Measurements from ENCODE around the gene ACTL7A. TPM values are rescaled to one million over a fixed set of nuclear protein-coding genes. Genes with fewer than 3 reads are reported as not detected.
"Not testable (repeated sequence)": the region's sequence is repeated elsewhere in the genome, so short reads cannot be mapped to it uniquely, and the experiment has no call there.

Gene ACTL7A
- total RNA-seq, 6 donors from 2014 or later: not detected

GRCh38 chr9:108885643-108886348, 23.7 kb downstream of the ACTL7A start:
- Histone ChIP-seq H3K9me3 (no peaks in the 10 kb centered on the region), H3K36me3 (peaks cover 5 to 64% (median 18%) of the 10 kb centered on the region in 4 donors), H3K4me3 (no peak overlapping the region), H3K27me3 (no peaks in the 10 kb centered on the region), H3K27ac (no peak overlapping the region), H3K4me1 (peaks cover 0 to 8% (median 3%) of the 10 kb centered on the region in 4 donors)
- peak in 1 of 2 donors; percentile 42 for ATAC-seq (ENCODE audit: low FRiP score in 2 of 2)
- 63 to 67% methylated on average over 1 of the region's 1 CpG for WGBS, 2 donors
- peak in 1 of 2 donors; percentile 27 for DNase-seq
- TF ChIP-seq POLR2A (IDR thresholded peaks at IDR 0.05) (no peak), EP300 (IDR thresholded peaks at IDR 0.05) (no peak), POLR2AphosphoS5 (IDR thresholded peaks at IDR 0.05) (no peak)
- TF ChIP-seq, protein P1, sequence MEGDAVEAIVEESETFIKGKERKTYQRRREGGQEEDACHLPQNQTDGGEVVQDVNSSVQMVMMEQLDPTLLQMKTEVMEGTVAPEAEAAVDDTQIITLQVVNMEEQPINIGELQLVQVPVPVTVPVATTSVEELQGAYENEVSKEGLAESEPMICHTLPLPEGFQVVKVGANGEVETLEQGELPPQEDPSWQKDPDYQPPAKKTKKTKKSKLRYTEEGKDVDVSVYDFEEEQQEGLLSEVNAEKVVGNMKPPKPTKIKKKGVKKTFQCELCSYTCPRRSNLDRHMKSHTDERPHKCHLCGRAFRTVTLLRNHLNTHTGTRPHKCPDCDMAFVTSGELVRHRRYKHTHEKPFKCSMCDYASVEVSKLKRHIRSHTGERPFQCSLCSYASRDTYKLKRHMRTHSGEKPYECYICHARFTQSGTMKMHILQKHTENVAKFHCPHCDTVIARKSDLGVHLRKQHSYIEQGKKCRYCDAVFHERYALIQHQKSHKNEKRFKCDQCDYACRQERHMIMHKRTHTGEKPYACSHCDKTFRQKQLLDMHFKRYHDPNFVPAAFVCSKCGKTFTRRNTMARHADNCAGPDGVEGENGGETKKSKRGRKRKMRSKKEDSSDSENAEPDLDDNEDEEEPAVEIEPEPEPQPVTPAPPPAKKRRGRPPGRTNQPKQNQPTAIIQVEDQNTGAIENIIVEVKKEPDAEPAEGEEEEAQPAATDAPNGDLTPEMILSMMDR (IDR thresholded peaks at IDR 0.05): no peak

DNA sequence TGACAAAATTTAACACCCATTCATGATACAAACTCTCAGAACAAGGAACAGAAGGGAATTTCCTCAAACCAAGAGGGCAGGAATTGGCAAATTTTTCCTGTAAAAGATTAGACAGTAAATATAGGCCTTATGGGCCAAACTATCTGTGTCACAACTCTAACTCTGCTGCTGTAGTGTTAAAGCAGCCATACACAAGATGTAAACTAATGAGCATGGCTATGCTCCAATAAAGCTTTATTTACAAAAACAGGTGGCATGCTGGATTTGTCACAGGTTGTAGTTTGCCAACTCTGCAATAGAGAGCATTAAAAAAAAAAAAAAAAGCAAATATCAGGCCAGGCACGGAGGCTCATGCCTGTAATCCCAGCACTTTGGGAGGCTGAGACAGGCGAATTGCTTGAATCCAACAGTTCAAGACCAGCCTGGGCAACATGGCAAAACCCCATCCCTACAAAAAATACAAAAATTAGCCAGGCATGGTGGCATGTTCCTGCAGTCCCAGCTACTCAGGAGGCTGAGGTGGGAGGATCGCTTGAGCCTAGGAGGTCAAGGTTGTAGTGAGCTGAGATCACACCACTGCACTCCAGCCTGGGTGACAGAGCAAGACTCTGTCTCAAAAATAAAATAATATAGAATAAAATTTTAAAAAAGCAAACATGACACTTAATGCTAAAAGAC, 24.7 kb downstream of the ACTL7A start:
- peaks cover 14 to 66% (median 24%) of the 10 kb centered on the region in 4 donors for H3K36me3 ChIP-seq
- not testable (repeated sequence) for H3K27me3 ChIP-seq; H3K4me1 ChIP-seq; H3K9me3 ChIP-seq; DNase-seq; H3K4me3 ChIP-seq; ATAC-seq (ENCODE audit: low FRiP score in 2 of 2); H3K27ac ChIP-seq
- WGBS, 2 donors: 81 to 84% methylated on average over 3 of the region's 3 CpGs

- H3K4me3 ChIP-seq: no peak overlapping the region
- peaks cover 24 to 76% (median 38%) of the 10 kb centered on the region in 4 donors for H3K36me3 ChIP-seq
These were observed 27.6 kb downstream of the ACTL7A start for GRCh38 chr9:108889649-108890067.

DNA sequence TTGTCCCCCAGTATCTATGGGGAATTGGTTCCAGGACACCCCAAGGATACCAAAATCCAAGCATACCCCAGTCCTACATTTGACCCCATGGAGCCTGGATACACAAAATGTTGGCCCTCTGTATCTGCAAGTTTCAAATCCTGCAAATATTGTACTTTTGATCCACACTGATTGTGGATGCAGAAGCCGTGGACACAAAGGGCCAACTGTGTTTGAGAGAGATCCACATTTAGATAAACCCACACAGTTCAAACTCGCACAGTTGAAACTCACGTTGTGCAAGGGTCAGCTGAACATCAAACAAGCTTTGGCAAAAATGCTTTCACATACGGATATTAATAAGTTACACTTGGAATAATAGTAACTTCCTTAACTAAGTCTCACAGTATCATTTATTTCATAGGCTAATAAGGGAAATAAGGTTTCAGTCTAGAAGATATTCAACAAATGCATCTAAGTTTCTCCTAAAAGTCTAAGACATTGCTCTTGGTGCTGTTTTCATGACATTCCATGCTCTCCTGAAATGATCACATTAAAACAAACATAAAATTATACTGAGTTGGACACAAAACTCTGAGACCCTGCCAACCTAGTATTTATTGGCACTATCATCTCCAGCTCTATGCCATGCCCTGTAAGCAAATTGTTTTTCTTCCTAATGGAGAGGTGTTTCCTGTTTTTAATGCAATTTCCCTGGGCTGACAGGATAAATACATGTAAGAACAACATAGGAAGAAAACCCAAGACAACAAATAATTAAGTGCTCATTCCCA, 32.3 kb downstream of the ACTL7A start:
- TF ChIP-seq POLR2AphosphoS5 (IDR thresholded peaks at IDR 0.05) (no peak), POLR2A (IDR thresholded peaks at IDR 0.05) (no peak), EP300 (IDR thresholded peaks at IDR 0.05) (no peak)
- TF ChIP-seq, protein P1 (IDR thresholded peaks at IDR 0.05): no peak
- Histone ChIP-seq H3K27me3 (no peaks in the 10 kb centered on the region), H3K36me3 (peaks cover 45 to 97% (median 65%) of the 10 kb centered on the region in 4 donors), H3K4me1 (no peaks in the 10 kb centered on the region), H3K4me3 (no peak overlapping the region), H3K27ac (no peak overlapping the region), H3K9me3 (no peaks in the 10 kb centered on the region)
- 83 to 85% methylated on average over 4 of the region's 4 CpGs for WGBS, 2 donors
- ATAC-seq (ENCODE audit: low FRiP score in 2 of 2) (no peak), DNase-seq (no peak)

More at GRCh38 chr9:108889649-108890067, 27.6 kb downstream of the ACTL7A start:
- DNase-seq (no peak), ATAC-seq (ENCODE audit: low FRiP score in 2 of 2) (no peak)
- Histone ChIP-seq H3K4me1 (peaks cover 0 to 8% (median 3%) of the 10 kb centered on the region in 4 donors), H3K9me3 (no peaks in the 10 kb centered on the region), H3K27me3 (no peaks in the 10 kb centered on the region), H3K27ac (no peak overlapping the region)
- TF ChIP-seq, protein P1 (IDR thresholded peaks at IDR 0.05): no peak
- TF ChIP-seq POLR2AphosphoS5 (IDR thresholded peaks at IDR 0.05) (no peak), POLR2A (IDR thresholded peaks at IDR 0.05) (no peak), EP300 (IDR thresholded peaks at IDR 0.05) (no peak)
- WGBS, 2 donors: 91 to 93% methylated on average over 4 of the region's 4 CpGs
